Measurements from ENCODE around the gene EXOC4.

Gene EXOC4

GRCh38 chr7:134029743-134030142, 776.9 kb downstream of the EXOC4 start:
- H3K36me3 ChIP-seq (ENCODE audit: control insufficient read depth, insufficient read depth, low read length), result no peaks in the 10 kb centered on the region
- H3K4me3 ChIP-seq (replicated peaks; ENCODE audit: low read depth, low read length), result no peak overlapping the region
- no peak for TF ChIP-seq CTCF (IDR thresholded peaks at IDR 0.05; ENCODE audit: insufficient read depth, low read length, poor library complexity, severe bottlenecking)
- no peaks in the 10 kb centered on the region for H3K27me3 ChIP-seq (replicated peaks; ENCODE audit: control insufficient read depth, insufficient read depth, low read length)
- no peak for DNase-seq (ENCODE audit: extremely low read depth, insufficient read length)

- H3K27me3 ChIP-seq (replicated peaks; ENCODE audit: control insufficient read depth, insufficient read depth, low read length), result no peaks in the 10 kb centered on the region
- H3K36me3 ChIP-seq (ENCODE audit: control insufficient read depth, insufficient read depth, low read length), result no peaks in the 10 kb centered on the region
- DNase-seq (ENCODE audit: extremely low read depth, insufficient read length), result no peak
- no peak overlapping the region for H3K4me3 ChIP-seq (replicated peaks; ENCODE audit: low read depth, low read length)
- TF ChIP-seq CTCF (IDR thresholded peaks at IDR 0.05; ENCODE audit: insufficient read depth, low read length, poor library complexity, severe bottlenecking), result no peak
These were observed 777.6 kb downstream of the EXOC4 start for GRCh38 chr7:134030460-134030865.

- no peak for DNase-seq (ENCODE audit: extremely low read depth, insufficient read length)
- Histone ChIP-seq H3K36me3 (ENCODE audit: control insufficient read depth, insufficient read depth, low read length) (no peaks in the 10 kb centered on the region), H3K4me3 (replicated peaks; ENCODE audit: low read depth, low read length) (no peak overlapping the region), H3K27me3 (replicated peaks; ENCODE audit: control insufficient read depth, insufficient read depth, low read length) (no peaks in the 10 kb centered on the region)
- TF ChIP-seq CTCF (IDR thresholded peaks at IDR 0.05; ENCODE audit: insufficient read depth, low read length, poor library complexity, severe bottlenecking), result no peak
These were observed 779.1 kb downstream of the EXOC4 start for GRCh38 chr7:134031835-134032617.

GRCh38 chr7:134034652-134035051, 781.8 kb downstream of the EXOC4 start:
- Histone ChIP-seq H3K36me3 (ENCODE audit: control insufficient read depth, insufficient read depth, low read length) (no peaks in the 10 kb centered on the region), H3K4me3 (replicated peaks; ENCODE audit: low read depth, low read length) (no peak overlapping the region), H3K27me3 (replicated peaks; ENCODE audit: control insufficient read depth, insufficient read depth, low read length) (no peaks in the 10 kb centered on the region)
- TF ChIP-seq CTCF (IDR thresholded peaks at IDR 0.05; ENCODE audit: insufficient read depth, low read length, poor library complexity, severe bottlenecking), result no peak
- DNase-seq (ENCODE audit: extremely low read depth, insufficient read length), result no peak

- TF ChIP-seq CTCF (IDR thresholded peaks at IDR 0.05; ENCODE audit: insufficient read depth, low read length, poor library complexity, severe bottlenecking), result no peak
- Histone ChIP-seq H3K27me3 (replicated peaks; ENCODE audit: control insufficient read depth, insufficient read depth, low read length) (no peaks in the 10 kb centered on the region), H3K4me3 (replicated peaks; ENCODE audit: low read depth, low read length) (no peak overlapping the region), H3K36me3 (ENCODE audit: control insufficient read depth, insufficient read depth, low read length) (no peaks in the 10 kb centered on the region)
- DNase-seq (ENCODE audit: extremely low read depth, insufficient read length), result no peak
These were observed 785.1 kb downstream of the EXOC4 start for GRCh38 chr7:134037991-134038390.

Data from GM06990 (cell line).